Activated T-helper 1 cell treated with anti-CD3 and anti-CD28 coated beads, Interleukin-12 subunit alpha, Interleukin-12 subunit beta, Interleukin-2, Interleukin-4 antibody, amounts not matched to agents 30 ng/mL and 10 ng/mL and 1 ng/mL, durations not matched to agents 14 hours and 24 hours and 36 hours (primary cell): ENCODE data around the gene LSM7. TPM values are rescaled to one million over a fixed set of nuclear protein-coding genes. Genes with fewer than 3 reads are reported as not detected.

Experiments
- DNase-seq: peaks from one replicate; pipeline ENCODE4 v3.0.0; 2021; ENCODE audit warnings: low spot score
- H3K27ac Mint-ChIP-seq: one replicate; pipeline ENCODE4 v1.8.0; 2021; ENCODE audit warnings: mild to moderate bottlenecking, mixed read lengths
- H3K27me3 Mint-ChIP-seq: one replicate; pipeline ENCODE4 v1.8.0; 2022; ENCODE audit warnings: mild to moderate bottlenecking, moderate library complexity, mixed read lengths; ENCODE audit not compliant: insufficient read depth
- H3K36me3 Mint-ChIP-seq: one replicate; pipeline ENCODE4 v1.8.0; 2021; ENCODE audit warnings: low read depth, mixed read lengths
- H3K4me1 Mint-ChIP-seq: one replicate; pipeline ENCODE4 v1.8.0; 2021; ENCODE audit warnings: low read depth, mixed read lengths
- H3K4me3 Mint-ChIP-seq: one replicate; pipeline ENCODE4 v1.8.0; 2021; ENCODE audit warnings: mild to moderate bottlenecking, moderate library complexity, mixed read lengths
- H3K9me3 Mint-ChIP-seq: one replicate; pipeline ENCODE4 v1.8.0; 2021; ENCODE audit warnings: mixed read lengths
- intact Hi-C: fragments of 100-400 bp; cut with micrococcal nuclease; formaldehyde crosslinking; loops from one replicate; pipeline ENCODE4 v1.15.1; 2024
- total RNA-seq: library from RNA; stranded (reverse); gene quantifications from 2 replicates; pipeline ENCODE4 v1.2.3, GENCODE V29; 2022

LSM7 gene
- total RNA-seq, 1 donor from 2014 or later = 193 TPM

- Mint-ChIP-seq H3K4me3 (no peak overlapping the region), H3K36me3 (no peaks in the 10 kb centered on the region), H3K9me3 (no peaks in the 10 kb centered on the region), H3K27me3 (peaks cover 10% of the 10 kb centered on the region), H3K4me1 (no peaks in the 10 kb centered on the region), H3K27ac (no peak overlapping the region)
- intact Hi-C loops = no loop called here
- no peak for DNase-seq
Measured at GRCh38 chr19:2360833-2361232, 32.4 kb upstream of the LSM7 start.

- intact Hi-C loops = no loop called here
- Mint-ChIP-seq H3K4me1 (no peaks in the 10 kb centered on the region), H3K9me3 (no peaks in the 10 kb centered on the region), H3K36me3 (no peaks in the 10 kb centered on the region), H3K27me3 (peaks cover 7% of the 10 kb centered on the region), H3K27ac (no peak within 1 kb of the TSS), H3K4me3 (no peak within 1 kb of the TSS)
- DNase-seq = no peak
Measured at GRCh38 chr19:2359992-2360685, 31.8 kb upstream of the LSM7 start, which contains the start of gene TMPRSS9. TSS of gene TMPRSS9 (plus strand) at chr19:2360265. CDS start at chr19:2389786, 29,521 bp downstream.

- no peak overlapping the region for H3K4me3 Mint-ChIP-seq
- H3K9me3 Mint-ChIP-seq = no peaks in the 10 kb centered on the region
- intact Hi-C loops = no loop called here
- no peaks in the 10 kb centered on the region for H3K4me1 Mint-ChIP-seq
- H3K27ac Mint-ChIP-seq = no peak overlapping the region
- H3K36me3 Mint-ChIP-seq = no peaks in the 10 kb centered on the region
- H3K27me3 Mint-ChIP-seq = peaks cover 7% of the 10 kb centered on the region
- no peak for DNase-seq
Measured at GRCh38 chr19:2358548-2359173, 30.3 kb upstream of the LSM7 start.

GRCh38 chr19:2357279-2358206 is 29.2 kb upstream of the LSM7 start:
- Mint-ChIP-seq H3K27ac (no peak overlapping the region), H3K9me3 (no peaks in the 10 kb centered on the region), H3K36me3 (no peaks in the 10 kb centered on the region), H3K27me3 (peaks cover 7% of the 10 kb centered on the region), H3K4me3 (no peak overlapping the region), H3K4me1 (no peaks in the 10 kb centered on the region)
- DNase-seq = no peak
- intact Hi-C loops = no loop called here

- no peak for DNase-seq
- no peak overlapping the region for H3K27ac Mint-ChIP-seq
- no peaks in the 10 kb centered on the region for H3K9me3 Mint-ChIP-seq
- intact Hi-C loops = no loop called here
- no peak overlapping the region for H3K4me3 Mint-ChIP-seq
- H3K4me1 Mint-ChIP-seq = no peaks in the 10 kb centered on the region
- peaks cover 7% of the 10 kb centered on the region for H3K27me3 Mint-ChIP-seq
- H3K36me3 Mint-ChIP-seq = no peaks in the 10 kb centered on the region
Measured at GRCh38 chr19:2356036-2356646, 27.8 kb upstream of the LSM7 start.

- intact Hi-C loops = no loop called here
- Mint-ChIP-seq H3K9me3 (no peaks in the 10 kb centered on the region), H3K4me3 (no peak overlapping the region), H3K4me1 (no peaks in the 10 kb centered on the region), H3K36me3 (no peaks in the 10 kb centered on the region), H3K27me3 (peaks cover 3% of the 10 kb centered on the region), H3K27ac (no peak overlapping the region)
- no peak for DNase-seq
Measured at GRCh38 chr19:2355168-2356035, 27.0 kb upstream of the LSM7 start.

- Mint-ChIP-seq H3K4me1 (no peaks in the 10 kb centered on the region), H3K9me3 (no peaks in the 10 kb centered on the region), H3K27me3 (peaks cover 2% of the 10 kb centered on the region), H3K4me3 (no peak overlapping the region), H3K36me3 (no peaks in the 10 kb centered on the region), H3K27ac (no peak overlapping the region)
- DNase-seq = no peak
- intact Hi-C loops = no loop called here
Measured at GRCh38 chr19:2354670-2355069, 26.3 kb upstream of the LSM7 start.

- no peaks in the 10 kb centered on the region for H3K36me3 Mint-ChIP-seq
- no peak for DNase-seq
- no peaks in the 10 kb centered on the region for H3K9me3 Mint-ChIP-seq
- no peaks in the 10 kb centered on the region for H3K4me1 Mint-ChIP-seq
- H3K27me3 Mint-ChIP-seq = peaks cover under 1% of the 10 kb centered on the region
- no peak overlapping the region for H3K27ac Mint-ChIP-seq
- intact Hi-C loops = no loop called here
- H3K4me3 Mint-ChIP-seq = no peak overlapping the region
Measured at GRCh38 chr19:2353887-2354592, 25.7 kb upstream of the LSM7 start.

- H3K27ac Mint-ChIP-seq = no peak overlapping the region
- no peaks in the 10 kb centered on the region for H3K36me3 Mint-ChIP-seq
- no peaks in the 10 kb centered on the region for H3K27me3 Mint-ChIP-seq
- no peaks in the 10 kb centered on the region for H3K4me1 Mint-ChIP-seq
- no peak overlapping the region for H3K4me3 Mint-ChIP-seq
- no peak for DNase-seq
- no peaks in the 10 kb centered on the region for H3K9me3 Mint-ChIP-seq
- intact Hi-C loops = no loop called here
Measured at GRCh38 chr19:2353159-2353886, 24.9 kb upstream of the LSM7 start.

- no peaks in the 10 kb centered on the region for H3K27me3 Mint-ChIP-seq
- intact Hi-C loops = no loop called here
- H3K36me3 Mint-ChIP-seq = no peaks in the 10 kb centered on the region
- no peak for DNase-seq
- H3K27ac Mint-ChIP-seq = no peak overlapping the region
- H3K9me3 Mint-ChIP-seq = no peaks in the 10 kb centered on the region
- H3K4me3 Mint-ChIP-seq = no peak overlapping the region
- H3K4me1 Mint-ChIP-seq = no peaks in the 10 kb centered on the region
Measured at GRCh38 chr19:2352121-2352520, 23.7 kb upstream of the LSM7 start.

GRCh38 chr19:2351591-2351990 is 23.2 kb upstream of the LSM7 start:
- no peak for DNase-seq
- Mint-ChIP-seq H3K36me3 (no peaks in the 10 kb centered on the region), H3K4me3 (no peak overlapping the region), H3K4me1 (no peaks in the 10 kb centered on the region), H3K27ac (no peak overlapping the region), H3K27me3 (no peaks in the 10 kb centered on the region), H3K9me3 (no peaks in the 10 kb centered on the region)
- intact Hi-C loops = no loop called here
